GM23248 (cell line): ENCODE data around the gene MACROD2.

Source experiments
- EZH2 ChIP-seq: fragments of 200-600 bp; sonication (generic); IDR thresholded peaks from 2 replicates; pipeline ENCODE4 v1.6.1; 2018; ENCODE audit warnings: antibody characterized with exemption, mild to moderate bottlenecking; ENCODE audit not compliant: insufficient read depth, poor library complexity, severe bottlenecking
- EZH2phosphoT487 ChIP-seq: fragments of 200-600 bp; sonication (generic); IDR thresholded peaks from 2 replicates; pipeline ENCODE4 v1.6.1; 2018; ENCODE audit warnings: antibody characterized with exemption, moderate library complexity, mild to moderate bottlenecking, low read depth; ENCODE audit not compliant: insufficient read depth

DNA sequence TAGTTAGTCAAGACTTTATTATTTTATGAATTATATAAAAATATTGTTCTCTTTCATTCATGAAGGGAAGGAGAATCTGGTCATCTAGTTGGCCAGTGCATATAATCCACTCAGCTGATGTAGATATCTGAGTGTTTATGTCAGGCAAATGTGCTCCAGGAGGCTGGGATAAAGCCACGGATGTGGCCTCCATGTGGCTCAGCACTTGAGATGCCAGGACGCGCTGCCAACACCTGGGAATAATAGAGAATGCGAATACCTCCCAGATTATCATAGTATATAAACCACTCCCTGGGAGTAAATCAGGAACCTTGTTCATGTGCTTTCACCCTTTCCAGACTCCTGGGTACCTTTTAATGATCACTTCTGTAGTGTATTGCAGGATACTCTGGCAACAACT lies 1571.9 kb downstream of the MACROD2 start:
- no peak for TF ChIP-seq EZH2
- TF ChIP-seq EZH2phosphoT487 = no peak
